Endothelial cell of umbilical vein (primary cell): Measurements from ENCODE around the gene APLP2.

ENCODE experiments used
- CTCF ChIP-seq, 2 donors: IDR thresholded peaks; 1 replicate in 1 of 2; 2 replicates in 1 of 2; pipeline ENCODE4 v1.5.1; 2011; ENCODE audit warnings: low read length in 2 of 2, mild to moderate bottlenecking in 2 of 2, moderate library complexity in 2 of 2, control low read depth in 1 of 2, inconsistent platforms in 1 of 2, low read depth in 1 of 2; ENCODE audit not compliant: insufficient read depth in 1 of 2; ENCODE audit errors: extremely low read depth in 1 of 2
- FOS ChIP-seq: IDR thresholded peaks from 2 replicates; pipeline ENCODE4 v1.6.1; 2011; ENCODE audit warnings: mild to moderate bottlenecking, low read length, moderate library complexity, borderline replicate concordance; ENCODE audit not compliant: insufficient read depth
- POLR2A ChIP-seq: IDR thresholded peaks from 2 replicates; pipeline ENCODE4 v1.6.1; 2012; ENCODE audit warnings: low read depth, mild to moderate bottlenecking, control low read depth, low read length

- TF ChIP-seq CTCF (IDR thresholded peaks at IDR 0.05; ENCODE audit: extremely low read depth in 1 of 2, insufficient read depth in 1 of 2, low read depth in 1 of 2, low read length in 2 of 2) (no peak), FOS (no peak), POLR2A (no peak)
Measured at GRCh38 chr11:130078080-130078479, 8.4 kb downstream of the APLP2 start.
